ENCODE data around the gene CORO2A. TPM values are rescaled to one million over a fixed set of nuclear protein-coding genes. Genes with fewer than 3 reads are reported as not detected.

Gene CORO2A
- total and polyA plus RNA-seq, 2 donors (not counting 3 experiments of a cell fraction or from before 2014, with no cell fraction given), result 0.35 to 0.53 TPM

DNA sequence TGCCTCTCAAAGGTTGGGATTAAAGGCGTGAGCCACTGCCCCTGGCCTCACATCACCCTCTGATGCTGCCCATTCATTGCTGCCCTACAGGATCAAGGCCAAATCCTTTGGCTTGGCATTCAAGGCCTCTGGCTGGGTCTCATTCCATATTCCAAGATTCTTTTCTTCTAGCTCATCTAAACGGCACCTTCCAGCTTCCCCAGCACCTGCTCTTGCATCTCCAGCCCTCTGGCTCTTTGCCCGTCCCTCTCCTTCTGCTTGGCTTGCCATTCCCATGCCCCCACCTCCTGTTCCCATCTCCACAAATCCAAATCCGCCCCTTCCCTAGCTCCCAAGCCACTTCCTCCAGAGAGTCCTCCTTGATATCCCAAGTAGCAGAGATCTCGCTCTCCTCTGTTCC, 33.1 kb downstream of the CORO2A start:
- Histone ChIP-seq H3K4me3 (replicated peaks in 1 of 3; ENCODE audit: insufficient read depth in 1 of 3, low read depth in 1 of 3, low read length in 3 of 3) (no peak overlapping the region), H3K9me1 (replicated peaks; ENCODE audit: control insufficient read depth, extremely low read depth, insufficient read depth, low read length) (no peaks in the 10 kb centered on the region), H3K36me3 (ENCODE audit: control insufficient read depth in 2 of 2, extremely low read depth in 1 of 2, insufficient read depth in 2 of 2, low read length in 2 of 2) (no peaks in the 10 kb centered on the region), H3K79me2 (ENCODE audit: control insufficient read depth, insufficient read depth, low read length) (no peaks in the 10 kb centered on the region), H3K27ac (ENCODE audit: insufficient read depth, low read depth, low read length) (no peak overlapping the region), H3K9me3 (replicated peaks; ENCODE audit: control insufficient read depth, insufficient read depth, low read length) (no peaks in the 10 kb centered on the region), H3K27me3 (ENCODE audit: control insufficient read depth in 2 of 2, insufficient read depth in 2 of 2, low read length in 2 of 2) (no peaks in the 10 kb centered on the region), H2AFZ (ENCODE audit: low read depth, low read length) (no peak overlapping the region), H4K20me1 (replicated peaks; ENCODE audit: control insufficient read depth, extremely low read depth, insufficient read depth, low read length) (no peaks in the 10 kb centered on the region), H3K9ac (replicated peaks; ENCODE audit: extremely low read depth, insufficient read depth, low read length) (no peak overlapping the region), H3K4me1 (ENCODE audit: control insufficient read depth, extremely low read depth, insufficient read depth, low read length) (no peaks in the 10 kb centered on the region), H3K4me2 (ENCODE audit: insufficient read depth, low read length) (no peak overlapping the region)
- dilution Hi-C loops (cut with MboI; ENCODE audit: extremely low pct_ligation_motif_present, low sequenced_read_pairs), result no loop called here
- no TSS peak for BruUV-seq (replicated peaks)
- FAIRE-seq (no peak), DNase-seq (ENCODE audit: low read depth, low spot score) (no peak)
- ChIA-PET CTCF (interaction anchor here (0.6 kb wide), 1 partner anchor 38 kb away, joined by 3 read pairs; no protein-coding TSS in a partner anchor), POLR2A (no interaction called here)
- TF ChIP-seq FOS (IDR thresholded peaks at IDR 0.05; ENCODE audit: borderline replicate concordance, insufficient read depth, low read length) (no peak), JUN (IDR thresholded peaks at IDR 0.05; ENCODE audit: borderline replicate concordance, insufficient read depth, insufficient read length, low read depth) (no peak), POLR2A (IDR thresholded peaks at IDR 0.05; ENCODE audit: low read depth, low read length) (no peak), POLR2AphosphoS5 (IDR thresholded peaks at IDR 0.05; ENCODE audit: insufficient read depth, low read depth, low read length) (no peak), MYC (IDR thresholded peaks at IDR 0.05; ENCODE audit: low read depth, low read length) (no peak), GATA2 (IDR thresholded peaks at IDR 0.05; ENCODE audit: insufficient read depth, insufficient read length, low read depth, low read length) (no peak), EZH2 (IDR thresholded peaks at IDR 0.05; ENCODE audit: borderline replicate concordance, low read depth, low read length, severe bottlenecking) (no peak)
- TF ChIP-seq, protein P1, sequence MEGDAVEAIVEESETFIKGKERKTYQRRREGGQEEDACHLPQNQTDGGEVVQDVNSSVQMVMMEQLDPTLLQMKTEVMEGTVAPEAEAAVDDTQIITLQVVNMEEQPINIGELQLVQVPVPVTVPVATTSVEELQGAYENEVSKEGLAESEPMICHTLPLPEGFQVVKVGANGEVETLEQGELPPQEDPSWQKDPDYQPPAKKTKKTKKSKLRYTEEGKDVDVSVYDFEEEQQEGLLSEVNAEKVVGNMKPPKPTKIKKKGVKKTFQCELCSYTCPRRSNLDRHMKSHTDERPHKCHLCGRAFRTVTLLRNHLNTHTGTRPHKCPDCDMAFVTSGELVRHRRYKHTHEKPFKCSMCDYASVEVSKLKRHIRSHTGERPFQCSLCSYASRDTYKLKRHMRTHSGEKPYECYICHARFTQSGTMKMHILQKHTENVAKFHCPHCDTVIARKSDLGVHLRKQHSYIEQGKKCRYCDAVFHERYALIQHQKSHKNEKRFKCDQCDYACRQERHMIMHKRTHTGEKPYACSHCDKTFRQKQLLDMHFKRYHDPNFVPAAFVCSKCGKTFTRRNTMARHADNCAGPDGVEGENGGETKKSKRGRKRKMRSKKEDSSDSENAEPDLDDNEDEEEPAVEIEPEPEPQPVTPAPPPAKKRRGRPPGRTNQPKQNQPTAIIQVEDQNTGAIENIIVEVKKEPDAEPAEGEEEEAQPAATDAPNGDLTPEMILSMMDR (IDR thresholded peaks at IDR 0.05; ENCODE audit: extremely low read depth in 1 of 2, insufficient read depth in 1 of 2, low read depth in 1 of 2, low read length in 2 of 2), result no peak
- TF ChIP-seq, protein P2, sequence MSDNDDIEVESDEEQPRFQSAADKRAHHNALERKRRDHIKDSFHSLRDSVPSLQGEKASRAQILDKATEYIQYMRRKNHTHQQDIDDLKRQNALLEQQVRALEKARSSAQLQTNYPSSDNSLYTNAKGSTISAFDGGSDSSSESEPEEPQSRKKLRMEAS (IDR thresholded peaks at IDR 0.05; ENCODE audit: insufficient read depth, insufficient read length), result no peak
- intact Hi-C loops (cut with micrococcal nuclease), result no loop called here
